Breast epithelium (tissue), 4 donors: ENCODE results near the gene VEGFB. TPM values are rescaled to one million over a fixed set of nuclear protein-coding genes. Genes with fewer than 3 reads are reported as not detected.

ENCODE experiments used
- DNase-seq, 2 donors: peaks; one replicate each; pipeline ENCODE4 v3.0.0-alpha.2; 2019; ENCODE audit warnings: low spot score in 2 of 2
- H3K27ac ChIP-seq, 2 donors: fragments of 200-600 bp; sonication (generic) in 1 of 2; one replicate each; pipeline ENCODE4 v1.5.1; 2016 to 2019; ENCODE audit warnings: mild to moderate bottlenecking in 1 of 2
- H3K27me3 ChIP-seq, 2 donors: fragments of 200-600 bp; sonication (generic) in 1 of 2; one replicate each; pipeline versions ENCODE4 v1.5.1 to v1.6.0; 2017 to 2019; ENCODE audit warnings: control low read depth in 1 of 2, mild to moderate bottlenecking in 1 of 2
- H3K36me3 ChIP-seq: fragments of 200-600 bp; one replicate; pipeline ENCODE4 v1.5.1; 2019
- H3K4me1 ChIP-seq, 2 donors: fragments of 200-600 bp; sonication (generic); one replicate each; pipeline ENCODE4 v1.5.1; 2016 to 2019; ENCODE audit warnings: control low read depth in 1 of 2
- H3K4me3 ChIP-seq, 3 donors: fragments of 200-600 bp; sonication (generic); 1 replicate in 2 of 3; 2 replicates in 1 of 3; pipeline ENCODE4 v1.5.1; 2016 to 2019; ENCODE audit warnings: mild to moderate bottlenecking in 3 of 3, moderate library complexity in 2 of 3
- H3K9me3 ChIP-seq, 2 donors: fragments of 200-600 bp; sonication (generic) in 1 of 2; one replicate each; pipeline ENCODE4 v1.5.1; 2016 to 2019; ENCODE audit warnings: control low read depth in 1 of 2
- CTCF ChIP-seq, 3 donors: fragments of 450-650 bp; IDR thresholded peaks; one replicate each; pipeline ENCODE4 v1.5.1; 2016 to 2017; ENCODE audit warnings: antibody characterized with exemption in 3 of 3, mild to moderate bottlenecking in 3 of 3, moderate library complexity in 3 of 3
- POLR2A ChIP-seq: fragments of 450-650 bp; IDR thresholded peaks from one replicate; pipeline ENCODE4 v1.6.1; 2016; ENCODE audit warnings: antibody characterized with exemption, mild to moderate bottlenecking, moderate library complexity
- POLR2AphosphoS5 ChIP-seq, 3 donors: sonication (generic); formaldehyde crosslinking; IDR thresholded peaks; one replicate each; pipeline ENCODE4 v1.6.1; 2017; ENCODE audit warnings: antibody characterized with exemption in 3 of 3
- intact Hi-C: fragments of 100-400 bp; cut with DNase I; formaldehyde crosslinking; loops from one replicate; pipeline ENCODE4 v1.15.1; 2023; ENCODE audit warnings: low total_unique reads
- total RNA-seq, 3 donors: library from RNA; depleted of rRNA; stranded (reverse); fragments of >200 nt; gene quantifications; one replicate each; pipeline ENCODE4 v1.1.0, GENCODE V29; 2016

The VEGFB gene
- total RNA-seq, 3 donors from 2014 or later = 45.1 to 223 (median 53.4) TPM

DNA sequence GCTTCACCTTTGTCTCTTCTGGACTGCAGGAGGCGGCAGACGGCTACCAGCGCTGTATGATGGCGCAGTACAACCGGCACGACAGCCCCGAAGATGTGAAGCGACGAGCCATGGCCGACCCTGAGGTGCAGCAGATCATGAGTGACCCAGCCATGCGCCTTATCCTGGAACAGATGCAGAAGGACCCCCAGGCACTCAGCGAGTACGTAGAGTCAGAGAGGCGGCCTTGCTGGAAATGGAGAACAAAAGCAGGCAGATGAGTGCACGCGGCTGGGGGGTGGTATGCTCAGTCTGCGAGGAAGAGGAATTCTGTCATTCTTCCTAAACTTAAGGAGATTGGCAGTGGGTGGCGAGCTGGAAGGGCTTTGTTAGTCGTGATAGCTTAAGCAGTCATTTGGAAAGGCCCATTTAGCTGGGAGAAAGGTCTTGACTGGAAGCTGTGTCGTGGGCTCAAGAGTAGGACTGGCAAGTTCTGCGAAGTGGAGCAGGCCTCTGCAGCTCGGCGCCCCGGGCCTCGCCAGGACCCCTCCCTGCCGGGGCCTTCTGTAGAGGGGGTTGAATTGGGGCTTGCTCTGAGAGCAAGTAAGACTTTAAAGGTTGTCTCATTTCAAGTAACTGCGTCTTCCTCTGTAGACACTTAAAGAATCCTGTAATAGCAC is 30.8 kb upstream of the VEGFB start:
- Histone ChIP-seq H3K36me3 (peaks cover 6% of the 10 kb centered on the region), H3K27me3 (no peaks in the 10 kb centered on the region), H3K4me3 (no peak overlapping the region), H3K27ac (no peak overlapping the region), H3K9me3 (no peaks in the 10 kb centered on the region), H3K4me1 (peaks cover 0 to 8% of the 10 kb centered on the region in 2 donors)
- intact Hi-C loops = no loop called here
- DNase-seq = no peak
- TF ChIP-seq CTCF (IDR thresholded peaks at IDR 0.05) (no peak), POLR2AphosphoS5 (IDR thresholded peaks at IDR 0.05) (no peak), POLR2A (no peak)

- peaks cover 6% of the 10 kb centered on the region for H3K36me3 ChIP-seq
- intact Hi-C loops = no loop called here
- H3K27ac ChIP-seq = no peak overlapping the region
- no peaks in the 10 kb centered on the region for H3K9me3 ChIP-seq
- no peak overlapping the region for H3K4me3 ChIP-seq
- TF ChIP-seq POLR2A = no peak
- no peak for TF ChIP-seq CTCF (IDR thresholded peaks at IDR 0.05)
- TF ChIP-seq POLR2AphosphoS5 (IDR thresholded peaks at IDR 0.05) = no peak
- peaks cover 0 to 8% of the 10 kb centered on the region in 2 donors for H3K4me1 ChIP-seq
- H3K27me3 ChIP-seq = no peaks in the 10 kb centered on the region
- DNase-seq = no peak
Measured at GRCh38 chr11:64204080-64204440, 30.3 kb upstream of the VEGFB start.

GRCh38 chr11:64204464-64204989 is 29.9 kb upstream of the VEGFB start:
- intact Hi-C loops = no loop called here
- peaks cover 0 to 8% of the 10 kb centered on the region in 2 donors for H3K4me1 ChIP-seq
- H3K36me3 ChIP-seq = peaks cover 6% of the 10 kb centered on the region
- TF ChIP-seq POLR2A (no peak), CTCF (IDR thresholded peaks at IDR 0.05) (peak; percentile 34 to 84 (median 51)), POLR2AphosphoS5 (IDR thresholded peaks at IDR 0.05) (peak; percentile 75 to 84 (median 79))
- no peaks in the 10 kb centered on the region for H3K27me3 ChIP-seq
- H3K9me3 ChIP-seq = no peaks in the 10 kb centered on the region
- no peak overlapping the region for H3K4me3 ChIP-seq
- peak overlapping the region in 1 of 2 donors; percentile 14 for H3K27ac ChIP-seq
- peak; percentile 86 to 87 for DNase-seq

DNA sequence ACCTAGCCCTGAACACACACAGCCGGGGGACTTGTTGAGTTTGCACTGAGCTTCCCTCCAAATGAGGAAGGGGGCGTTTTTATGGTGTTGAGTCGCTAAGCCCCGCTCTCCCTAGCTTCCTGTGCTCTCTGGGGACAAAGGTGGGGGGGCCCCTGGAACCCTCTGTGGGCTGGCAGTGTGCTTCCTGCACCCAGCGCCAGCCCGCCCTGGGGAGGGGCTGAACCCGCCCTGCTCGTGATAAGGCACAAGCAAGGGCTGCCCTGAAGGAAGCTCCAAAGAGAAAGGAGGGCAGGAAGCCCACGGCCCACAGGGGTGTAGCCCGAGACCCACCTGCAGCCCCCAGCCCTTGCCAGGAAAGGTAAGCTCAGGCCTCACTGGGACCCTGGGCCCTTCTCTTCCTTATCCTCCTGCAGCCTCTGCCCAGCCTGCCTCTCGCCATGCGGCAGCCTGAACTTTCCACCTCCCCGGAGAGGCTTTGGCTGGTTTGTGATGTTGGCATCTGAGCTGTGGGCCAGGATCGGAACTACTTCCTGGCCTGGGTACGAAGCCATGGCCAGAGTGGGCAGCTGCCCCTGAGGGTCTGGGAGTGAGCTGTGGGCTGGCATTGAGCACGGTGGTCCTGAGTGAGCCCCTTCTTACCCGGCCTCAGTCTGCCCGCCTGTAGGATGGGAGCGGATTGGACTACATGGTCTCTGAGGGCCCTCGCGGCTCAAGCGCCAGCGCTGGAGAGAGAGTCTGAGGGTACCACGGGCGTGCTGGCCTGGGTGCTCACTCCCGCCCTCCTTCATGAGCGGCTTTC is 27.7 kb upstream of the VEGFB start, which contains the start of gene FERMT3:
Gene FERMT3 (plus strand): TSS at position 265 of the 799 bp plus-strand sequence. CDS start 644 bp downstream, outside the sequence.
- intact Hi-C loops = loop anchor here (1.0 kb wide), 1 partner anchor 95 kb away; no protein-coding TSS in a partner anchor
- no peak for DNase-seq
- TF ChIP-seq POLR2AphosphoS5 (IDR thresholded peaks at IDR 0.05) (no peak), CTCF (IDR thresholded peaks at IDR 0.05) (no peak), POLR2A (no peak)

More for the DNA sequence above, 27.7 kb upstream of the VEGFB start, which contains the start of gene FERMT3:
- Histone ChIP-seq H3K36me3 (peaks cover 6% of the 10 kb centered on the region), H3K9me3 (no peaks in the 10 kb centered on the region), H3K4me1 (peaks cover 0 to 8% of the 10 kb centered on the region in 2 donors), H3K4me3 (peak within 1 kb of the TSS; percentile 39 to 62 (median 46)), H3K27ac (peak within 1 kb of the TSS; percentile 62 to 95), H3K27me3 (no peaks in the 10 kb centered on the region)
